Astrocyte of the cerebellum (primary cell): Measurements from ENCODE around the gene PMEPA1.

Experiments
- DNase-seq: peaks from one replicate; pipeline ENCODE4 v3.0.0-alpha.2; 2011; ENCODE audit warnings: low read depth
- H3K4me3 ChIP-seq: 2 replicates; pipeline ENCODE4 v1.5.1; 2011; ENCODE audit warnings: mild to moderate bottlenecking, low read depth, low read length, moderate library complexity
- in situ Hi-C: cut with HindIII; loops from 2 replicates; pipeline ENCODE4 v1.10.0; 2017; ENCODE audit warnings: low sequenced_read_pairs
- TF ChIP-seq, protein P1 (sequence below): IDR thresholded peaks from 2 replicates; pipeline ENCODE4 v1.5.1; 2012; ENCODE audit warnings: low read length, low read depth, moderate library complexity, mild to moderate bottlenecking; ENCODE audit errors: missing control alignments

PMEPA1 gene

DNA sequence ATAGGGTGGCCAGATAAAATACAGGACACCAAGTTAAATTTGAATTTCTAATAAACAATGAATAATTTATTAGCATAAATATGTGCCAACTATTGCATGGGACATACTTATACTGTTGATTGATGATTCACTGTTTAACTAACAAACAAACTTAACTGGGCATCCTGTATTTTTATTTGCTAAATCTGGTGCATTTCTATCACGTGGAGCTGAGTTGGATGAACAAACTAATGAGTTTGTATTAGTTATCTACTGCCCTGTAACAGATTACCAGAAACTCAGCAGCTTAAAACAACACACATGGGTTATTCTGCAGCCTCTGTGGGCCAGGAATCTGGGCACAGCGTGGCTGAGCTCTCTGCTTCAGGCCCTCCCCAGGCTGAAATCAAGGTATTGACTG, 28.2 kb upstream of the PMEPA1 start:
- TF ChIP-seq, protein P1, sequence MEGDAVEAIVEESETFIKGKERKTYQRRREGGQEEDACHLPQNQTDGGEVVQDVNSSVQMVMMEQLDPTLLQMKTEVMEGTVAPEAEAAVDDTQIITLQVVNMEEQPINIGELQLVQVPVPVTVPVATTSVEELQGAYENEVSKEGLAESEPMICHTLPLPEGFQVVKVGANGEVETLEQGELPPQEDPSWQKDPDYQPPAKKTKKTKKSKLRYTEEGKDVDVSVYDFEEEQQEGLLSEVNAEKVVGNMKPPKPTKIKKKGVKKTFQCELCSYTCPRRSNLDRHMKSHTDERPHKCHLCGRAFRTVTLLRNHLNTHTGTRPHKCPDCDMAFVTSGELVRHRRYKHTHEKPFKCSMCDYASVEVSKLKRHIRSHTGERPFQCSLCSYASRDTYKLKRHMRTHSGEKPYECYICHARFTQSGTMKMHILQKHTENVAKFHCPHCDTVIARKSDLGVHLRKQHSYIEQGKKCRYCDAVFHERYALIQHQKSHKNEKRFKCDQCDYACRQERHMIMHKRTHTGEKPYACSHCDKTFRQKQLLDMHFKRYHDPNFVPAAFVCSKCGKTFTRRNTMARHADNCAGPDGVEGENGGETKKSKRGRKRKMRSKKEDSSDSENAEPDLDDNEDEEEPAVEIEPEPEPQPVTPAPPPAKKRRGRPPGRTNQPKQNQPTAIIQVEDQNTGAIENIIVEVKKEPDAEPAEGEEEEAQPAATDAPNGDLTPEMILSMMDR = no peak
- in situ Hi-C loops = no loop called here
- DNase-seq = no peak
- H3K4me3 ChIP-seq = no peak overlapping the region

DNA sequence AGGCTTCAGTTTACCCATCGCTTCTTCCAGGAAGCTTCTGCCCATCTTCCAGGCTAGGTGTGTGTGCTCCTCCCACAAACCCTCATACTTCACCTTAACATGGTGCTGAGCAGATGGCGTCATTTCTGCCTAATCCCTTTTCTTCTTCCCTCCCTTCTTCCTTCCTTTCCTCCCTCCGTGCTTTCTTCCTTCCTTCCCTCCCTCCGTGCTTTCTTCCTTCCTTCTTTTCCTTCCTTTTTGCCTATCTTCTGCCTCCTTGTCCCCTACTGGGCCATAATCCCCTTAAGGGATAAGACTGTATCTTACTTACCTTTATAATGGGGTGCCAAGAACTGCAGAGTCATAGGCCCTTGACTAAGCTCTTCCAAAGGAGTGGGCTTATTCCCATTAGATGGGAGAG, 27.5 kb upstream of the PMEPA1 start:
- DNase-seq = no peak
- TF ChIP-seq, protein P1 = no peak
- H3K4me3 ChIP-seq = no peak overlapping the region
- in situ Hi-C loops = no loop called here

DNA sequence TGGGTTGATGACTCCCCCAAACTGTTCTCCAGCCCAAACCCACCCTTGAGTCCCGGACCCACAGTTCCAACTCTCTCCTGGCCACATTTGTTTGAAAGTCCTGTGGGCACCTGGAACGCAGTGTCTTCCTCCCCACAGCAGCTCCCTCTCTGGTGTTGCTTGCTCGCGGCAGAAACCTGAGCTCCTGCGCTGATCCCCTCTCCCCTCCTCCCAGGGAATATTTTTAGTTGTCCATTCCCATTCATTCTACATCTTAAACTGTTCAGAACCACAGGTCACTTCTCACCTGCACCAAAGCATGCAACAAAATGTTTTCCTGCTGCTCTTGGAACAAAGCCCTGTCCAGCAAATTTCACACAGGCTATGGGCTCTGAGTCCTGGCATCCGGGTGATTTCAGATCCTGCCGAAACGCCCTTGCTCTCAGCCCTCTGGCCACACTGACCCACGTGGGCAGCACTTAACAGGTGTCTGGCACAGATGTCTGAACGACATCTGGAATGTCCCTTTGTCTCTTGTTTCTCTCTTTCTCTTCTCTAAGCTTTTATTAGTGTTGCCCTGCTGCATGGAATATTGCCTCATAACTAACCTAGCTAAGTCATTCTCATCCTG, 27.0 kb upstream of the PMEPA1 start:
- H3K4me3 ChIP-seq = no peak overlapping the region
- no peak for DNase-seq
- TF ChIP-seq, protein P1 = no peak
- in situ Hi-C loops = no loop called here

DNA sequence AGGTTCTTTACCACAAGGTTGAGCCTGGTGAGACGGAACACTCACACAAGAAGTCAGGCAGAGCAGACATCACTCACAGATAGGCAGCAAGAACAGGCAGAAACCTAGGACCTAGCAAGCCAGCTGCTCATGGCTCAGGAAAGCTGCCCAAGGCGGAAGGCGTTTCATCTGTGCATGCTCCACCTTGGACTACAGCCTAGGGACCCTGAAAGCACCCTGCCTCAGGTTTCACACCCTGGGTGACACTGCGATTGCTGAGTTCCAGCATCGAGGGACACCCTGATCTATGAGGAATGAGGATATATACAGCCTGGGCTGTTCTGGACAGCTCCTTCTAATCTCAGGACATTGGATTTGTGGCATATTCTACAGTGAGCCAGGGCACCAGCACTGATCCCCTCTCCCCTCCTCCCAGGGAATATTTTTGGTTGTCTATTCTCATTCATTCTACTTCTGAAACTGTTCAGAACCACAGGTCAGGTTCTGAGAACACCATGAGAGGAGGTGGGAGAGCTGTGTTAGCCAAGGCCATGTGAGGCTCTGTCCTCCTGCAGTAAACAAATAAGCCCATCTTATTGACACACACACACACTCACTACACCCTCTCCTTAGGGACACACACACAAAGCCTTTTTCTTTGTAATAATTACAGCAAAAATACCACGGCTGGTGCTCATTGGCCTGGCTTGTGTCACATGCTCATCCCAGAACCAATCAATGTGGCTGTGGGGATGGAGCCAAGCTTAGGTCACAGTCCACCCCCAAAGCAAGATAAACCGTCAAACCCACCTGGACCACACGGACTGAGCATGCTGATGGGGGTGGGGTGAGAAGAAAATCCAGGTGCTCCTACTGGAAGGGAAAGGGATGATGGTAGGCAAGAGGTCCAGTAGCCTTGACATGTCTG, 26.3 kb upstream of the PMEPA1 start:
- in situ Hi-C loops = no loop called here
- H3K4me3 ChIP-seq = no peak overlapping the region
- TF ChIP-seq, protein P1 = no peak
- no peak for DNase-seq

DNA sequence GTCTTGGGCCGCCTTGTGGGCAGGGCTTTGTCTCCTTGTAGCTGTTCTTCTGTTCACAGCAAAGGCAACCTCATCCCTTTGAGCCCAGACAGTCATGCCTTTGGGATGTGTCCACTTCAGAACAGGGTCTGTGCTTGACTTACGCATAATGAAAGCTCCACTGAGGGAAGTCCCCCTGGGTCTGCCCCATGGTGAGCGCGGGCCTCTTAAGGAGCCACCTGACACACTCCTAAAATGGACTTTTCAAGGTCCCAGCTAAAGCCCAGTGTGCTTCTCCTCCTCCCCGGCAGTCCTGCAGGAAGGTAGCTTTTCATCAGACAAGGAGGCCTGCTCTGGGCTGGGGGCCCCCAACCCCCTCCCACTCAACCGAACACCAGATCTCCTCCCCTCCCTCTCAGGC, 24.9 kb upstream of the PMEPA1 start:
- TF ChIP-seq, protein P1 = no peak
- DNase-seq = no peak
- H3K4me3 ChIP-seq = no peak overlapping the region
- in situ Hi-C loops = no loop called here

DNA sequence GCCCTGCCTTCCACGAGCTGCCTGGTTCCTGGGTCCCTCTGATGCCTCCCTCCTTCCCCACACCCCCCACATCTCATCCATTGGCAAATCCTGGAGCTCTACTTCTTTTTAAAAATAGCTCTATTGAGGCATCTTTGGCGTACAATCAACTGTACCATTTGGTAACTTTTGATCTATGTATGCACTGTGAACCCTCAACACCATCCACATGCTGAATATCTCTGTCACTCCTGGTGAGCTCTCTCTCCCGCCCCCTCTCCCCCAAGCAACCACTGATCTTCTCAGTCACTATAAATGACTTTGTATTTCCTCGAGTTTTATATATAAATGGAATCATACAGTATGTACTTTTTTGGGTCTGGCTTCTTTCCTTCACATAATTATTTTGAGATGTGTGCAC, 22.4 kb upstream of the PMEPA1 start:
- no peak overlapping the region for H3K4me3 ChIP-seq
- no peak for DNase-seq
- TF ChIP-seq, protein P1 = no peak
- in situ Hi-C loops = no loop called here
